ENCODE measurements around the gene DIP2C.
"Not testable (repeated sequence)": the region's sequence is repeated elsewhere in the genome, so short reads cannot be mapped to it uniquely, and the experiment has no call there.

The DIP2C gene

GRCh38 chr10:644076-644942 lies 45.2 kb downstream of the DIP2C start:
- in situ Hi-C loops (cut with MboI; ENCODE audit: low sequenced_read_pairs), result no loop called here

GRCh38 chr10:642186-642890 lies 47.1 kb downstream of the DIP2C start:
- in situ Hi-C loops (cut with MboI; ENCODE audit: low sequenced_read_pairs), result no loop called here

GRCh38 chr10:641149-642010 lies 48.1 kb downstream of the DIP2C start:
- in situ Hi-C loops (cut with MboI; ENCODE audit: low sequenced_read_pairs), result no loop called here

DNA sequence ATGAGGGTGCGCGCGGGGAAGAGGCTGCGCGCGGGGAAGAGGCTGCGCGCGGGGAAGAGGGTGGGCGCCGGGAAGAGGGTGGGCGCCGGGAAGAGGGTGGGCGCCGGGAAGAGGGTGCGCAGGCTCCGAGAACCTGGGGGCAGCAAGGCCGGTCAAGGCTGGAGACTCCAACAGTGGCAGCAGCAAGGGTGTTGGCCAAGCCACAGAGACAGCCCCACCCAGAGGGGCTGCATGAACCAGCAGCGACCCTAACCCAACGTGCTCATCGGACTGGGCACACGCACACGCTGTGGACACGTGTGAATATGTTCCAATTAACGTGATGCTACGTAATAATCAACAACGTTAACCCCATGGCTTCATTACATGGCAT lies 48.8 kb downstream of the DIP2C start:
- in situ Hi-C loops (cut with MboI; ENCODE audit: low sequenced_read_pairs), result no loop called here

DNA sequence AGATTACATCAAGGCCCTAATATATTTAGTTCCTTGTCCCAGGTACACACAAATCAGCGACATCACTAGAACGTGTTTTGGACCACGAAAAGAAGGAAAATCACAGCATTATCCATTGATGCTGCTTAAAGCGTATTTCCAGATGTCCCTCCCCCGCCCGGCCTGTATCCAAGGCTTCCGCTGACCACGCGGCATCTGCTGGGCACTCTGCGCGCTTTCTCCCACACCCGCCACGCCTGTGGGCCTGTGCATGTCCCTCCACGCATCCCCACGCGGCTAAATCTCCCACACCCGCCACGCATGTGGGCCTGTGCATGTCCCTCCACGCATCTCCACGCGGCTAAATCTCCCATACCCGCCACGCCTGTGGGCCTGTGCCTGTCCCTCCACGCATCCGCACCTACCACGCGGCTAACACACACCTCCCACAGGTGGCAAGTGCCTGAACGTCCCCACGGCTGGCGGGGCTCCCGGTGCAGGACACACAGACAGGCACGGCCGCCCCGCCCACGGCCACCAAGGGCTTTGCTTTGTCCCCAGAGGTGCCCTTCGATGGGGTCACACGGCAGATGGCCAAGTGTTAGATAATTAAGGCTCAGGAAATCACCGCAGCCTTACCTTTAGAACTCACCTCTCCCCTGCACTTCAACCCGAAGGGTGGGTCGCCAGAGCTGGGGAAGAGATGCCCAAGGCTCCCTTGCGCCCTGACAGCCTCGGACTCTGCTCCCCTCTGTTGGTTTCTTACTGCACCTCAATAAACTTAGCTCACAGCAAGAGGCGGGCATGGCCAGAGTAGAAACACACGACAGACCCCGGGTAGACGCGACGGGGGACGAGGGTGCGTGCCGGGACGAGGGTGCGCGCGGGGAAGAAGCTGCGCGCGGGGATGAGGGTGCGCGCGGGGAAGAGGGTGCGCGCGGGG lies 49.5 kb downstream of the DIP2C start:
- in situ Hi-C loops (cut with MboI; ENCODE audit: low sequenced_read_pairs), result no loop called here

- in situ Hi-C loops (cut with MboI; ENCODE audit: low sequenced_read_pairs), result no loop called here
Observed at GRCh38 chr10:639001-639750, 50.3 kb downstream of the DIP2C start.

DNA sequence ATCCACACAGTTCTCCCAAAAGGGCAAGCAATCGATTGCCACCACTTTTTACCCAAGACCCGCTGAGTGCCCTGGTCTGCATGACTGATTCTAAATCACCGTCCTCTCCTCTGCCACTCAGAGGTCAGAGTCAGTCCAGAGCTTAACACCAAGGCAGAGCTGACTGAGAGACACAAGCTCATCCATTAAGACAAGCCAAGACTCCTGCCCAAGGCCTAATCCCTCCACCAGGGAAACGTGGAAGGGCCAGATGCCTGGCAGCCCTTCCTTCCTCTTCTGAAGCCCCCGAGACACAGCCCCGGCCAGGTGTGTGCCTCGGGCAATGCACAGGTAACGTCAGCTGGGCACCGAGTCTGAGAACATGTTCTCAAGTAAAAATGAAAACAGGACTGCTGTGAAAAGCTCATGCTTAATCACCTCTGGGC lies 51.7 kb downstream of the DIP2C start:
- in situ Hi-C loops (cut with MboI; ENCODE audit: low sequenced_read_pairs), result no loop called here

GRCh38 chr10:637221-637620 lies 52.2 kb downstream of the DIP2C start:
- in situ Hi-C loops (cut with MboI; ENCODE audit: low sequenced_read_pairs), result no loop called here

- in situ Hi-C loops (cut with MboI; ENCODE audit: low sequenced_read_pairs), result no loop called here
Observed at GRCh38 chr10:636769-637168, 52.7 kb downstream of the DIP2C start.

GRCh38 chr10:636016-636730 lies 53.3 kb downstream of the DIP2C start:
- in situ Hi-C loops (cut with MboI; ENCODE audit: low sequenced_read_pairs), result no loop called here

DNA sequence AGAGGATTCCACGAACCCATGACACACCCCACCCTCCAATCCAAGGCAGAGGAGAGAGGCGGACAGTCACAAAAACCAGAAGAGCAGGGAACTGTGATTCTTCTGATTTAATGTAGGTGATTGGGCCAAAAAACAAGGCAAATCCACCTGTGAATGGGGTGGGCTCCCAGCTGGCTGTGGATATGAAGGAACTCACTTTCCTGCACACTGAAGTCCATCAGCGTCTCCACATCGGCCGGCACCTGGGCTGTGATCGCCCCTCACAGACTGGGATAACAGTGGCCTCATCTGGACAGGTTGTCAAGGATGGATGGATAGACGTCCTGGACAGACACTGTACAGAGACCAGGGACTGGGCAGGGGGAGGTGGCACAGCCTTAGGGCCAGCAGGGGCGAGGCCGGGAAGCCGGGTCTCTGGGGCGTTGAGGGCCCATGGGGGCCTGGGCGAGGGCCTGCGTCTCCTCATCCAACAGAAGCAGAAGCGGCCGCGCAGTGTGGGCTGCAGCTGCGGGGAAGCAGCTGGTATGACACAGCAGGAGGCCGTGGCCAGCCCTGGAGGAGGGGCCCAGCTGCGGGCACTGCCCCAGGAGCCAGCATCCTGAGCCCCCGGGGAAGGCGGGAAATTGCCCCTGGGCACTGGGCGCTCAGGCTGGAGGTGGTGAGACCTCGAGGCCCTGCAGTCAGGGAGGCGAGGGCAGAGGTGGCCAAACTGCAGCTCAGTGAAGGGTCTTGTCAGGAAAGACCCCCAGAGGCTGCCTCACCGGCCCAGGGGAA lies 54.2 kb downstream of the DIP2C start:
- in situ Hi-C loops (cut with MboI; ENCODE audit: low sequenced_read_pairs), result no loop called here

DNA sequence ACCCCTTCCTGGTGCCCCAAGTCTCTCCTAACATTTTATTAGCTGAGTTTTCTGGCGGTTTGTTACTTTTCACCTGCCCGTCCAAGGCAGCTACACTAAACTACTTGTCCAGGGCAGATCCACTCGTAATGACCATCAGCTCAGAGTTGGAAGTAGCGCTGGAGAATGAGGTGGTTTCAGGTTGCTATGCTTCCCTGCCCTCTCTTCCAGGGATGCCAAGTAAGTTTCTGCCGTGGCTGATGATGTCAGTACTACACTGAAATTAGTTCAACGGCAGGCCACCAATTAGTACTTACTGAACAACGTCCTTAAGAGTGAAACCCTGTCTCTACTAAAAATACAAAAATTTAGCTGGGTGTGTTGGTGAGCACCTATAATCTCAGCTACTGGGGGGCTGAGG lies 55.2 kb downstream of the DIP2C start:
- in situ Hi-C loops (cut with MboI; ENCODE audit: low sequenced_read_pairs), result no loop called here

- in situ Hi-C loops (cut with MboI; ENCODE audit: low sequenced_read_pairs), result no loop called here
Observed at GRCh38 chr10:633279-634245, 55.9 kb downstream of the DIP2C start.

- in situ Hi-C loops (cut with MboI; ENCODE audit: low sequenced_read_pairs), result not testable (repeated sequence)
Observed at GRCh38 chr10:632807-633177, 56.7 kb downstream of the DIP2C start.

GRCh38 chr10:632155-632806 lies 57.2 kb downstream of the DIP2C start:
- in situ Hi-C loops (cut with MboI; ENCODE audit: low sequenced_read_pairs), result not testable (repeated sequence)

DNA sequence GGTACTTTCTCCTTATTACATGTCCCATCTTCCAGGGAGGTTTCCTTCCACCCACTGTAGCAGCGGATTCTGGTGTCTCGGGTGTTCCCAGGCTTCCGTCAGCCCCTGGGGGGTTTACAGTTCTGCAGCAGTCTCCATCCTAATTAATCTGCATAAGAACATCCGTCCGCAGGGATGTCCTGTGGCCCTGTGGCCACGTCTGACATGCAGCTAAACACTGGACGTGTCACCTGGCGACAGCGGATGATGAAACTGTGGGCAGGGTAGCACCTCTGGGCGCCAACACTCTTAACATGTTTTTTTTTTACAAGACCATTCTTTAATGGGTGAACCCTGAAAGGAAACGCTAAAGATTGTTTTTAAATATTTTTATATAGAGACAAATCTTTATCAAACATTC lies 58.2 kb downstream of the DIP2C start:
- in situ Hi-C loops (cut with MboI; ENCODE audit: low sequenced_read_pairs), result no loop called here
